DMS153 treated with DMSO at 0.1 percent for 48 hours (cell line): ENCODE measurements around the gene SYNC.
"Not testable (repeated sequence)": the region's sequence is repeated elsewhere in the genome, so short reads cannot be mapped to it uniquely, and the experiment has no call there.

Source experiments
- DNase-seq: peaks from one replicate; lab custom pipeline; 2025; ENCODE audit not compliant: unreplicated experiment; lab: John Stamatoyannopoulos, UW

The SYNC gene

GRCh38 chr1:32724678-32725614 is 22.4 kb upstream of the SYNC start:
- DNase-seq: no peak

GRCh38 chr1:32719681-32720275 is 17.2 kb upstream of the SYNC start:
- no peak for DNase-seq

GRCh38 chr1:32718527-32718926 is 16.0 kb upstream of the SYNC start:
- no peak for DNase-seq

GRCh38 chr1:32718036-32718435 is 15.5 kb upstream of the SYNC start:
- DNase-seq: no peak

GRCh38 chr1:32717503-32717902 is 14.9 kb upstream of the SYNC start:
- DNase-seq: no peak

- peak; percentile 97 for DNase-seq
These were observed 14.0 kb upstream of the SYNC start for GRCh38 chr1:32716312-32717148.

- DNase-seq: no peak
These were observed 13.3 kb upstream of the SYNC start for GRCh38 chr1:32715901-32716311.

GRCh38 chr1:32714277-32714676 is 11.7 kb upstream of the SYNC start:
- no peak for DNase-seq

- DNase-seq: no peak
These were observed 10.5 kb upstream of the SYNC start for GRCh38 chr1:32713081-32713480.

- not testable (repeated sequence) for DNase-seq
These were observed 8.7 kb upstream of the SYNC start for GRCh38 chr1:32711221-32711620.

GRCh38 chr1:32709476-32709875 is 6.9 kb upstream of the SYNC start:
- no peak for DNase-seq

- no peak for DNase-seq
These were observed 6.5 kb upstream of the SYNC start for GRCh38 chr1:32709075-32709474.

- no peak for DNase-seq
These were observed 3.9 kb upstream of the SYNC start for GRCh38 chr1:32706491-32706890.

GRCh38 chr1:32705516-32705915 is 2.9 kb upstream of the SYNC start:
- DNase-seq: no peak

- DNase-seq: no peak
These were observed 1.1 kb upstream of the SYNC start for GRCh38 chr1:32703479-32704291.

GRCh38 chr1:32701951-32702598 is 495 bp downstream of the SYNC start:
- no peak for DNase-seq

GRCh38 chr1:32701421-32701911 is 1.1 kb downstream of the SYNC start:
- DNase-seq: no peak

GRCh38 chr1:32696996-32697395 is 5.6 kb downstream of the SYNC start:
- DNase-seq: not testable (repeated sequence)

GRCh38 chr1:32696041-32696440 is 6.5 kb downstream of the SYNC start:
- no peak for DNase-seq
